Stimulated activated CD8-positive, alpha-beta memory T cell treated with anti-CD3 and anti-CD28 coated beads, Interleukin-12 subunit alpha, Interleukin-12 subunit beta, amount 100 ng/mL, for 24 hours (primary cell): ENCODE measurements around the gene NFKB2.

Experiments used
- DNase-seq: peaks from one replicate; pipeline ENCODE4 v3.0.0-alpha.2; 2020; ENCODE audit errors: extremely low read depth

The NFKB2 gene

DNA sequence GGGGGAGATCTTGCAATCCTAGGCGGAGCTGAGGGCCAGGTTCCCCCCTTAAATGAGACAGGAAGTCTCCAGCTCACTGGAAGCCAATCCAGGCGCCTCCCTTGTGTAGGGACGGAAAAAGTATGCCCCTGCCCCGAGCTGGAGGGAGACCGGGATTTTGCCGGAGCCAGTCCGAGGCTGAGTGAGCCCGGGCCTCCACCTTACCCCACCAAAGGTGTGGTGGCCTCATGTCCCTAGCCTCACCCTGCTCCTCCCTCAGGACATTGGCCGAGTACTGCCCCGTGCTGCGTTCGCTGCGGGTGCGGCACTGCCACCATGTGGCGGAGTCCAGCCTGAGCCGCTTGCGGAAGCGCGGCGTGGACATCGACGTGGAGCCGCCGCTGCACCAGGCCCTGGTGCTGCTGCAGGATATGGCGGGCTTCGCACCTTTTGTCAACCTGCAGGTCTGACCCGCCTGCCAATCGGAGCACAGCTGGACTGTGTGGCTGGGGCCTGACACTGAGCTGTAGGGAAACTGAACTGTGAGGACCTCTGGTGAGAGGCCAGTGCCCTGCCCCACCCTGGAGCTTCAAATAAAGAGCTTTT, 27.1 kb downstream of the NFKB2 start:
- DNase-seq: no peak

GRCh38 chr10:102423372-102423968, 28.0 kb downstream of the NFKB2 start:
- no peak for DNase-seq

GRCh38 chr10:102424145-102424544, 28.6 kb downstream of the NFKB2 start:
- DNase-seq: no peak

DNA sequence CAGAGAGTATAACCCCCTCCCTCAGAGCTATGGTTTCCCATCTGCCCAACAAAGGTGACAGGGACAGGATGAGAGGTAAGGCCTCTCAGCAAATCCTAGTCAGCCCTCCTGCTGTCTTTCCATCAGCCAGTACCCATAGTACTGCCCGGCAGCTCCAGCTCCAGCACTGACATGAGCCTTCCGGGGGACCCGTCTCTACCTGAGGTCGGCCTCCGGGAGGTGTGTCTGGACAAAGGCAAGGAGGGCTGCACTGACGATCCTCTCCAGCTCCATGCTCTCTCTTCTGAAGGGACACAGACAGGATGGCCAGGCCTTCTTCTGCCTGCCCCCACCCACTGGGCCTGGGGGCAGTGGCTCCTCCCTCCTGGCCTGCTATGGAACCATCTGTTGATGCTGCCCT, 29.4 kb downstream of the NFKB2 start:
- no peak for DNase-seq

- DNase-seq: no peak
These were observed 29.9 kb downstream of the NFKB2 start for GRCh38 chr10:102425444-102425843.

GRCh38 chr10:102426803-102427287, 31.3 kb downstream of the NFKB2 start:
- no peak for DNase-seq

- no peak for DNase-seq
These were observed 34.0 kb downstream of the NFKB2 start for GRCh38 chr10:102429468-102429867.

- no peak for DNase-seq
These were observed 36.1 kb downstream of the NFKB2 start for GRCh38 chr10:102431452-102432124.

DNA sequence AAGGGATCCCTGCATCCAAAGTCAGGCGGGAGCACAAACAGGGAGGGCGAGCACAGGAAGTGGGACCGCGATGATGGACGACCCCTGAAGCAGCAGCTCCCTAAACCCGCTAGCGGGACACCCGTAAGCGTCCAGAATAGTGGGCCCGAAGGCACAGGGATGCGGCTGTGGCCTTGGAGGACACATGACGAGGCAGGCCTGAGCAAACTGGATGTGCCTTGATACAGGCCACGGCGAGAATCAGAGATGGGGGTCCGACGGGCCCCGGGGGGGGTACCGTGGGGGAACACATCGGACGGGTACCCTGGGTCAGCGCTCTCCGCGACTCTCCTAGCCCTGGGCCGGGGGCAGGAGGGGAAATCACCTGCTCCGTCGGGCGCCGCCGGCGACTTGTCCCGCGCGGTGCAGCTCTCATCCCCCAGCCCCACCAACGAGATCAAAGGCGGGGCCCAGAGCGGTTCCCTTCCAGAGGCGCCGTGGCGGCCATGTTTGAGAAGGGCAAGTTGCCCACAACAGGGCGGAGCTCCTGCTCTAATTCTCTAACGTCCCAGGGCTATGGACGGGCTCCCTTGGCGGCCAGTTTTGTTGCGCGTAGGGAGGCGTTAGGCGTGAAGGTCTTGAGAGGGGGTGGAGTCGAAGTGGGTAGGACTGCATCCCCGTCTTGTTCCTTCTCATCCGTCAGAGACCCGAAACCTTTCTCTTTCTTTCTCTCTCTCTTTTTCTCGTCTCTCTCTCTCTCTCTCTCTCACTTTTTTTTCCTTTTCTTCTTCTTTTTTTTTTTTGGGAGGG, 36.9 kb downstream of the NFKB2 start, which contains the start of gene CUEDC2:
Gene CUEDC2 (minus strand): TSS at position 413 of the 789 bp plus-strand sequence. CDS start 7,386 bp downstream, outside the sequence.
- DNase-seq: no peak

DNA sequence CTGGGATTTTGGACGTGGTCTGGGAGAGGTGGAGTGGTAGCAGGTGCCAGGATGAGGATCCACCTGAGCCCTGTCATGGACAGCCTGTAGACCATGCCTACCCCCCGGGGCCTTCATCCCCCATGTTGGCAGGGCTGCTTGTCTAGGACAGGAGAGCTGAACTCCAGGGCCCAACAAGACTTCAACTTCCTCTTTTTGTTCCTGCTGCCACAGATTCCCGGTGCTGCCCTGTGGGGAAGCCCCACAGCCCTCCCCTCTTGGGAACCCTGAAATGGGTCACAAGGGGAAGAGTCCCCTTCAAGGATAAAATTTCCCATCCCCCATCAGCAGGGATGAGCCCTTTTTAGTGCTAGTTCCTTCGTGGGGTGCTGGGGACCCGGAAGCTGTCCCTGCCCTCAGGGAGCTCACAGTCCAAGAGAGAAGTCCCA, 38.1 kb downstream of the NFKB2 start:
- DNase-seq: no peak

- DNase-seq: no peak
These were observed 39.1 kb downstream of the NFKB2 start for GRCh38 chr10:102434394-102435132.

- no peak for DNase-seq
These were observed 39.6 kb downstream of the NFKB2 start for GRCh38 chr10:102435133-102435497.

GRCh38 chr10:102435529-102436233, 40.2 kb downstream of the NFKB2 start:
- DNase-seq: no peak

DNA sequence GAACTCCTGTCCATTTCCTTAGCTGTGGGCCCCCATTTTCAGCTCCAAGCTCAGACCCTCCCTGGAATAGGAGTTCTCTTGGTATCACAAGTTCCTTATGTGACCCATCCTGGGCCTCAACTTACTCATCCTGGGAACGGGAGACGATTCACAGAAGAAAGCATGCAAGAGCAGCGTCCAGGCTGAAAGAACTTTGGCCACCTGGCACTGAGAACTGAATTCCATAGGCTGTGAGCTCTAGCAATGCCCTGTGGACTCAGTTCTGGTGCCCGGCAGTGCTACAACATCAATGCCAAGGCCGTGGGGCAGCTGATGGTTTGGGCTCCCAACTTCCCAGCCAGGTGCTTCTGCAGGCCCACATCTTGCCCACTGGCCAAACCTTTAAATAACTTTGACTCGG, 40.8 kb downstream of the NFKB2 start:
- no peak for DNase-seq

DNA sequence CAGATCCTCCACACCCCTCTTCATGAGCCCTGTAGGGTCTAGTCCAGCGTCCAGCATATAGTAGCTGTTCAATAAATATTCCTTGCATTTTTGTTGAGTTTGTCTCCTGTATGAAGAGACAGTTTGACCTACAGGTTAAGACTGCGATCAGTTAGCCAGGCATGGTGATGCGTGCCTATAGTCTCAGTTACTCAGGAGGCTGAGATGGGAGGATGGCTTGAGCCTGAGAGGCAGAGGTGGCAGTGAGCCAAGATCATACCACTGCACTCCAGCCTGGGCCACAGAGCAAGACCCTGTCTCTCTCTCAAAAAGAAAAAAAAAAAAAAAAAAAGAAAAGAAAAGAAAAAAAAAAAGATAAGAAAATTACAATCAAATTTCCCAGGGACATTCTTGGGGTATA, 42.0 kb downstream of the NFKB2 start:
- no peak for DNase-seq

- DNase-seq: no peak
These were observed 42.9 kb downstream of the NFKB2 start for GRCh38 chr10:102438374-102438773.

GRCh38 chr10:102444851-102445250, 49.3 kb downstream of the NFKB2 start:
- DNase-seq: no peak

DNA sequence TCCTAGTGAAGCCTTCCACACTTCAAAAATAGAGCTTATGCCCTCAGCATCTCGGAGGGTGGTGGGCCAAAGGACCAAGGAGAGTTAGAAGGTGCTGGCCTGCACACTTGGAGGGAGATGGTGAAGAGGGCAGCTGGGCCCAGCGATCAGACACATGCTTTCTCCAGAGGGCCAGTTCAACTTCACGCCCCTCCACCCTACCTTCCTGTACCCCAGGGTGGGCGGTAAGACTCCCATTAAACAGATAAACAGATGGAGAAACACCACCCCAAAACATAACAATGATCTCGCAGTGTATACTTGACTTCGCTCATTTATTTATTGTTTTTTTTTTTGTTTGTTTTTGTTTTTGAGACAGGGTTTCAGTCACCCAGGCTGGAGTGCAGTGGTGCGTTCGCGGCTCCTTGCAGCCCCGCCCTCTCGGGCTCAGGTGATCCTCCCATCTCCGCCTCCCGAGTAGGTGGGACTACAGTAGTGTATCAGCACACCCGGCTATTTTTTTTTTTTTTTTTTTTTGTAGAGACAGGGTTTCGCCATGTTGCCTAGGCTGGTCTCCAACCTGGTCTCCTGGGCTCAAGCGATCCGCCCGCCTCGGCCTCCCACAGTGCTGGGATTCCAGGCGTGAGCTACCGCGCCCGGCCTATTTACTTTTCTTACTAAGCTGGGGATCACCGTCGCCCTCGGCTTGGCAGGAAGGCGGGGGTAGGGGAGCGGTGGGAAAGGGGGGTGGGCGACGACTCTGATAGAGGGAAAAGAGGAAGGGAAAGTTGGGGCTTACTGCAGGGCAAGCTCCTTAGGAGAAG, 54.0 kb downstream of the NFKB2 start:
- peak; percentile 65 for DNase-seq

DNA sequence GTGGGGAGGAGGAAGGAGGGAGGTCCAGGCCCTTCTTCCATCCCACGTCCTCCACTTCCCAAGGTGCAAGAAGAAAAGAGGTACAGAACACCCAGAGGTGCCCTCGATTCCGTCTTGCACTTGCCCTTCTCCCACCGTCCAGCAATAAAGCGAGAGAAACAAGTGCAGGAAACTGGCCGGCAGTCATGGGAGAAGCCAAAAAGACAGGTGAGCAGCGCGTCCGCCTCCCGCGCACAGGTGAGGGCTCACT, 54.5 kb downstream of the NFKB2 start:
- DNase-seq: no peak

DNA sequence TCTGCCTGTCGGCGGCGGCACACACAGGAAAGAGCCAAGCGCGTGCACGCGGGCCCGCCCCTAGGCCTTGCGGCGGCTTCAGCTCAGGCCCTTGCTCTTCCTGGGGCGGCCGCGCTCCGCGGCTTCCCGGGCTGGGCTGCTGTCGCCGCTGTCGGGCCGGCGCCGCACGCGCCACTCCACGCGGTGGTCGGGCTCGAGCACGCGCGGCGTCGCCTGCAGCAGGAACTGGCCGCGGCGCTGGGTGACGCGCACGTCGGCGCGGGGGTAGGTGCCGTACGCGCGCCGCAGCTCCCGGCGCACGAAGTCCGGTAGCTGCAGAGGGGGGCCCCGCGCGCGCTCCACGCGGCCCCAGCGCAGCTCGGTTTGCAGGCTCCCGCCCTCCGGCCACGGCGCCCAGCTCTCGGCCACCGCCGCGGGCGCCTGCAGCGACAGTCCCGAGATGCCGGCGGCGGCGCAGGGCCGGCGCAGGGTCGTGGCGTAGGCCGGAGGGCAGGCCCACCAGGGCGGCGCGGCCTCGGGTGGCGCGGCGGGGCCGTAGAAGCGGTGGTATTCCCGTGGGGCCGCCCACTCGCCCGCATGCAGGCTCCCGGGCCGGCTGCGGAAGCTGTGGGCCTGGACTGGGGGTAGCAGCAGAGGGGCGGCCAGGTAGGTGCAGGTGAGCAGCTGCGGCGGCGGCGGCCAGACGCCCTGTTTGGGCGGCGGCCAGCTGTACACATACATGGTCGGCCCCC, 55.0 kb downstream of the NFKB2 start:
- DNase-seq: peak; percentile 62
